ENCODE results near the gene CACNB2. TPM values are rescaled to one million over a fixed set of nuclear protein-coding genes. Genes with fewer than 3 reads are reported as not detected.

CACNB2 gene
- polyA plus RNA-seq, 6 donors from 2014 or later = 0.16 to 0.73 (median 0.41) TPM; not detected in 1

- no peaks in the 10 kb centered on the region for H3K9me3 Mint-ChIP-seq
- no peaks in the 10 kb centered on the region for H3K27me3 Mint-ChIP-seq
- H3K36me3 Mint-ChIP-seq = no peaks in the 10 kb centered on the region
- no peak overlapping the region for H3K27ac Mint-ChIP-seq
- DNase-seq (no peak), ATAC-seq (ENCODE audit: low read depth in 2 of 2) (no peak)
- no peak overlapping the region for H3K4me3 Mint-ChIP-seq
- H3K4me1 Mint-ChIP-seq = peaks cover 4 to 8% (median 7%) of the 10 kb centered on the region in 3 donors
Observed at GRCh38 chr10:18474118-18474455, 333.9 kb downstream of the CACNB2 start.

GRCh38 chr10:18476076-18476647 lies 335.9 kb downstream of the CACNB2 start:
- Mint-ChIP-seq H3K4me1 (peaks cover 4 to 8% (median 7%) of the 10 kb centered on the region in 3 donors), H3K27ac (no peak overlapping the region), H3K9me3 (no peaks in the 10 kb centered on the region), H3K4me3 (no peak overlapping the region), H3K27me3 (no peaks in the 10 kb centered on the region), H3K36me3 (no peaks in the 10 kb centered on the region)
- ATAC-seq (ENCODE audit: low read depth in 2 of 2) = no peak
- no peak for DNase-seq

GRCh38 chr10:18478354-18478753 lies 338.1 kb downstream of the CACNB2 start:
- Mint-ChIP-seq H3K9me3 (no peaks in the 10 kb centered on the region), H3K36me3 (no peaks in the 10 kb centered on the region), H3K4me1 (no peaks in the 10 kb centered on the region), H3K27ac (no peak overlapping the region), H3K27me3 (no peaks in the 10 kb centered on the region), H3K4me3 (no peak overlapping the region)
- DNase-seq = no peak
- ATAC-seq (ENCODE audit: low read depth in 2 of 2) = no peak

GRCh38 chr10:18479502-18479901 lies 339.3 kb downstream of the CACNB2 start:
- Mint-ChIP-seq H3K36me3 (no peaks in the 10 kb centered on the region), H3K4me3 (no peak overlapping the region), H3K27me3 (no peaks in the 10 kb centered on the region), H3K27ac (no peak overlapping the region), H3K9me3 (no peaks in the 10 kb centered on the region), H3K4me1 (no peaks in the 10 kb centered on the region)
- DNase-seq = no peak
- ATAC-seq (ENCODE audit: low read depth in 2 of 2) = no peak

- Mint-ChIP-seq H3K9me3 (no peaks in the 10 kb centered on the region), H3K27me3 (no peaks in the 10 kb centered on the region), H3K27ac (no peak overlapping the region), H3K36me3 (no peaks in the 10 kb centered on the region), H3K4me1 (no peaks in the 10 kb centered on the region), H3K4me3 (no peak overlapping the region)
- ATAC-seq (ENCODE audit: low read depth in 2 of 2) (no peak), DNase-seq (no peak)
Observed at GRCh38 chr10:18483516-18484186, 343.4 kb downstream of the CACNB2 start.

GRCh38 chr10:18486438-18486837 lies 346.2 kb downstream of the CACNB2 start:
- ATAC-seq (ENCODE audit: low read depth in 2 of 2) (no peak), DNase-seq (no peak)
- Mint-ChIP-seq H3K27ac (peak overlapping the region in 1 of 6 donors; percentile 27), H3K36me3 (no peaks in the 10 kb centered on the region), H3K9me3 (no peaks in the 10 kb centered on the region), H3K4me1 (no peaks in the 10 kb centered on the region), H3K4me3 (no peak overlapping the region), H3K27me3 (no peaks in the 10 kb centered on the region)

GRCh38 chr10:18490755-18491154 lies 350.5 kb downstream of the CACNB2 start:
- H3K36me3 Mint-ChIP-seq = no peaks in the 10 kb centered on the region
- ATAC-seq (ENCODE audit: low read depth in 2 of 2) = no peak
- peak overlapping the region in 1 of 6 donors; percentile 33 for H3K27ac Mint-ChIP-seq

GRCh38 chr10:18497806-18498369 lies 357.7 kb downstream of the CACNB2 start:
- no peaks in the 10 kb centered on the region for H3K4me1 Mint-ChIP-seq

More at GRCh38 chr10:18490755-18491154, 350.5 kb downstream of the CACNB2 start:
- Mint-ChIP-seq H3K9me3 (no peaks in the 10 kb centered on the region), H3K27me3 (no peaks in the 10 kb centered on the region), H3K4me3 (no peak overlapping the region), H3K4me1 (no peaks in the 10 kb centered on the region)
- no peak for DNase-seq

GRCh38 chr10:18498998-18499397 lies 358.8 kb downstream of the CACNB2 start:
- H3K4me3 Mint-ChIP-seq = no peak overlapping the region
- no peaks in the 10 kb centered on the region for H3K4me1 Mint-ChIP-seq
- peaks cover 0 to 3% (median 0%) of the 10 kb centered on the region in 3 donors for H3K27me3 Mint-ChIP-seq
- no peak overlapping the region for H3K27ac Mint-ChIP-seq
- no peaks in the 10 kb centered on the region for H3K9me3 Mint-ChIP-seq
- ATAC-seq (ENCODE audit: low read depth in 2 of 2) = no peak
- H3K36me3 Mint-ChIP-seq = no peaks in the 10 kb centered on the region
- DNase-seq = no peak

More at GRCh38 chr10:18497806-18498369, 357.7 kb downstream of the CACNB2 start:
- no peak for DNase-seq
- no peaks in the 10 kb centered on the region for H3K36me3 Mint-ChIP-seq
- no peak overlapping the region for H3K4me3 Mint-ChIP-seq
- ATAC-seq (ENCODE audit: low read depth in 2 of 2) = no peak
- H3K27ac Mint-ChIP-seq = no peak overlapping the region
- H3K9me3 Mint-ChIP-seq = no peaks in the 10 kb centered on the region
- H3K27me3 Mint-ChIP-seq = peaks cover 0 to 3% (median 0%) of the 10 kb centered on the region in 3 donors

- Mint-ChIP-seq H3K4me1 (no peaks in the 10 kb centered on the region), H3K27me3 (peaks cover 0 to 5% (median 0%) of the 10 kb centered on the region in 3 donors), H3K36me3 (no peaks in the 10 kb centered on the region)
Observed at GRCh38 chr10:18500576-18500975, 360.4 kb downstream of the CACNB2 start.

GRCh38 chr10:18501198-18501597 lies 361.0 kb downstream of the CACNB2 start:
- no peaks in the 10 kb centered on the region for H3K4me1 Mint-ChIP-seq

More at GRCh38 chr10:18500576-18500975, 360.4 kb downstream of the CACNB2 start:
- no peak for ATAC-seq (ENCODE audit: low read depth in 2 of 2)
- Mint-ChIP-seq H3K9me3 (no peaks in the 10 kb centered on the region), H3K27ac (no peak overlapping the region), H3K4me3 (no peak overlapping the region)
- DNase-seq = no peak

GRCh38 chr10:18501629-18502028 lies 361.4 kb downstream of the CACNB2 start:
- Mint-ChIP-seq H3K36me3 (no peaks in the 10 kb centered on the region), H3K27ac (peak overlapping the region in 1 of 6 donors; percentile 11), H3K4me1 (no peaks in the 10 kb centered on the region), H3K4me3 (no peak overlapping the region), H3K9me3 (no peaks in the 10 kb centered on the region), H3K27me3 (peaks cover 0 to 7% (median 0%) of the 10 kb centered on the region in 3 donors)
- no peak for DNase-seq
- no peak for ATAC-seq (ENCODE audit: low read depth in 2 of 2)

More at GRCh38 chr10:18501198-18501597, 361.0 kb downstream of the CACNB2 start:
- no peak for DNase-seq
- no peak overlapping the region for H3K27ac Mint-ChIP-seq
- peaks cover 0 to 7% (median 0%) of the 10 kb centered on the region in 3 donors for H3K27me3 Mint-ChIP-seq
- no peaks in the 10 kb centered on the region for H3K36me3 Mint-ChIP-seq
- no peak for ATAC-seq (ENCODE audit: low read depth in 2 of 2)
- H3K4me3 Mint-ChIP-seq = no peak overlapping the region
- no peaks in the 10 kb centered on the region for H3K9me3 Mint-ChIP-seq

- Mint-ChIP-seq H3K4me1 (no peaks in the 10 kb centered on the region), H3K27ac (no peak overlapping the region), H3K36me3 (no peaks in the 10 kb centered on the region), H3K9me3 (no peaks in the 10 kb centered on the region), H3K27me3 (peaks cover 0 to 4% (median 0%) of the 10 kb centered on the region in 3 donors), H3K4me3 (no peak overlapping the region)
- no peak for ATAC-seq (ENCODE audit: low read depth in 2 of 2)
- DNase-seq = no peak
Observed at GRCh38 chr10:18504161-18504560, 363.9 kb downstream of the CACNB2 start.

GRCh38 chr10:18505456-18506118 lies 365.4 kb downstream of the CACNB2 start:
- ATAC-seq (ENCODE audit: low read depth in 2 of 2) (no peak), DNase-seq (no peak)
- Mint-ChIP-seq H3K27me3 (peaks cover 0 to 4% (median 0%) of the 10 kb centered on the region in 3 donors), H3K36me3 (no peaks in the 10 kb centered on the region), H3K4me1 (no peaks in the 10 kb centered on the region), H3K27ac (peak overlapping the region in 1 of 6 donors; percentile 15), H3K4me3 (no peak overlapping the region), H3K9me3 (no peaks in the 10 kb centered on the region)

All from naive B cell (primary cell).